LNCaP clone FGC (cell line): ENCODE measurements around the gene MRPS15.
"Not testable (repeated sequence)": the region's sequence is repeated elsewhere in the genome, so short reads cannot be mapped to it uniquely, and the experiment has no call there.

ENCODE experiments used
- DNase-seq: peaks from one replicate; pipeline ENCODE4 v3.0.0-alpha.2; 2011; ENCODE audit warnings: low read depth
- H3K4me3 ChIP-seq: 2 replicates; pipeline ENCODE4 v1.5.1; 2011; ENCODE audit warnings: mild to moderate bottlenecking, low read depth, low read length, control low read depth
- TF ChIP-seq, protein P1 (sequence below): IDR thresholded peaks from 2 replicates; pipeline ENCODE4 v1.5.1; 2012; ENCODE audit warnings: mild to moderate bottlenecking; ENCODE audit not compliant: control insufficient read depth, insufficient read depth; ENCODE audit errors: extremely low read depth

Gene MRPS15

DNA sequence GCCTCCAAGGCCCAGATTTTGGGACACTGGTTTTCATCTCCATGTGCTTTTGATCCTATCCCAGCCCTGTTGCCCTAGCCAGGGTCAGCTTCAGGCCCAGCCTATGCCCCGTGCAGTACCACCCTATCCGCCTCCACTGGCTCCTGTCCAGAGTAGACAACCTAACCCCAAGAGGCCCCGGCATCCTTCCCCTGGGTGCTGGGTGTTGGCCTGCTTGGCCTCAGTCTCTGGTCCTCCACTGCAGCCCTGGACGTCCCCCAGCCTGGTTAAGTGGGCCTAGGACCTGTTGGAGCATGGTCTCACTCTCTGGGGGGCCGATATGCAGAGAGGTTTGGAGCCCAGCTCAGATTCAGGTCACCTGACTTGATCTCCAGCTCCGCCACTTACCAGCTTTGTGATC, 16.9 kb upstream of the MRPS15 start:
- no peak for DNase-seq
- TF ChIP-seq, protein P1, sequence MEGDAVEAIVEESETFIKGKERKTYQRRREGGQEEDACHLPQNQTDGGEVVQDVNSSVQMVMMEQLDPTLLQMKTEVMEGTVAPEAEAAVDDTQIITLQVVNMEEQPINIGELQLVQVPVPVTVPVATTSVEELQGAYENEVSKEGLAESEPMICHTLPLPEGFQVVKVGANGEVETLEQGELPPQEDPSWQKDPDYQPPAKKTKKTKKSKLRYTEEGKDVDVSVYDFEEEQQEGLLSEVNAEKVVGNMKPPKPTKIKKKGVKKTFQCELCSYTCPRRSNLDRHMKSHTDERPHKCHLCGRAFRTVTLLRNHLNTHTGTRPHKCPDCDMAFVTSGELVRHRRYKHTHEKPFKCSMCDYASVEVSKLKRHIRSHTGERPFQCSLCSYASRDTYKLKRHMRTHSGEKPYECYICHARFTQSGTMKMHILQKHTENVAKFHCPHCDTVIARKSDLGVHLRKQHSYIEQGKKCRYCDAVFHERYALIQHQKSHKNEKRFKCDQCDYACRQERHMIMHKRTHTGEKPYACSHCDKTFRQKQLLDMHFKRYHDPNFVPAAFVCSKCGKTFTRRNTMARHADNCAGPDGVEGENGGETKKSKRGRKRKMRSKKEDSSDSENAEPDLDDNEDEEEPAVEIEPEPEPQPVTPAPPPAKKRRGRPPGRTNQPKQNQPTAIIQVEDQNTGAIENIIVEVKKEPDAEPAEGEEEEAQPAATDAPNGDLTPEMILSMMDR: no peak
- H3K4me3 ChIP-seq: no peak overlapping the region

DNA sequence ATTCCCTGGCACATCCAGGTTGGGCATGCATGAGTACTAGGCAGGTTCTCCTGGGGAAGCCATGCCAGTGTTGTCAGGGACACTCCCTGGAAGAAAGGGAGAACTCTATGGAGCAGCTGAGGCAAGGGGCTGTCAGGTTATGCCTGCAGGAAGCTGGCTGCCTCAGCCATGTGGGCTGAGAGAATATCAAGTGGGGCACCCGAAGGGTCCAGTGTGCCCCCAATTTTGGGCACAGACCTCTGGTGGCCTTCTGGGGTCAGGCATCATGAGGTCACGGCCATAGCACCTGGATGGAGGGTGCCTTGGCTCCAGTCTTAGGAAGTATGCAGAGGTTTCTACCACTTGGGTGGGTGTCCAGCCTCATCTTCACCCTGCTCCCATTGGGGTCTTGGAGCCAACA, 16.0 kb upstream of the MRPS15 start:
- DNase-seq: no peak
- H3K4me3 ChIP-seq: no peak overlapping the region
- TF ChIP-seq, protein P1: no peak

DNA sequence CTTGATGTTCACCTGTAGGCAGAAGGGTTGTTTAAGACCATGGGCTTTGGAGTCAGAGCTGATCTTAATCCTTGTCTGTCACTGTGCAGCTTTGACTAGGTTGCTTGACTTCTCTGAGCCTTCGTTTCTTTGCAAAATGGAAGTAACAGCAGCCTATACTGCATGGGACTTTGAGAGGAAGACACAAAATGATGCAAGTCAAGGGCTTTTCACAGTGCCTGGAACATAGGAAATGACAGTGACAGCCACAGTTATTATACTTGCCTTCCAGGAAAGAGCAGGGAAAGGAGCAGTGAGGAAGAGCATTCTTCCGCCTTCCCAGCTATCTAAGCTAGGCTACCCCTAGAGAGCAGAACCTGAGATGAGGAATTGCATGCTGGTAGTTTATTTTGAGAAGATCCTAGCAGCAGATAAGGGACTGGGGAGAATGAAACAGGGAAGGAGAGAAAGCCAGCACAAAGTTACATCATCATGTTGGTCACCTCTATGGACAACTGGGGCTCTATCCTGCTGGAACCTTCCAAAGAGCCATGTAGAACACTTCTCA, 15.4 kb upstream of the MRPS15 start:
- no peak overlapping the region for H3K4me3 ChIP-seq
- no peak for DNase-seq
- TF ChIP-seq, protein P1: no peak

DNA sequence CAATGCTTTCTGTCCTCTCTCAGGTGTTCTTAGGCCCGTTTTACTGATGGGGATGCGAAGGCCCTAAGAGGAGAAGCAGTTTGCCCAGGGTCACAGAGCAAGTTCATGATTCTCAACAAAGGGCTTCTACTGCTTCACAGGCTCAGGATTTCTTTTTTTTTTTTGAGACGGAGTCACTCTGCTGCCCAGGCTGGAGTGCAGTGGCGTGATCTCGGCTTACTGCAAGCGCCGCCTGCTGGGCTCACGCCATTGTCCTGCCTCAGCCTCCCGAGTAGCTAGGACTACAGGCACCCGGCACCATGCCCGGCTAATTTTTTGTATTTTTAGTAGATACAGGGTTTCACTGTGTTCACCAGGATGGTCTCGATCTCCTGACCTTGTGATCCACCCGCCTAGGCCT, 13.4 kb upstream of the MRPS15 start:
- not testable (repeated sequence) for H3K4me3 ChIP-seq, DNase-seq

DNA sequence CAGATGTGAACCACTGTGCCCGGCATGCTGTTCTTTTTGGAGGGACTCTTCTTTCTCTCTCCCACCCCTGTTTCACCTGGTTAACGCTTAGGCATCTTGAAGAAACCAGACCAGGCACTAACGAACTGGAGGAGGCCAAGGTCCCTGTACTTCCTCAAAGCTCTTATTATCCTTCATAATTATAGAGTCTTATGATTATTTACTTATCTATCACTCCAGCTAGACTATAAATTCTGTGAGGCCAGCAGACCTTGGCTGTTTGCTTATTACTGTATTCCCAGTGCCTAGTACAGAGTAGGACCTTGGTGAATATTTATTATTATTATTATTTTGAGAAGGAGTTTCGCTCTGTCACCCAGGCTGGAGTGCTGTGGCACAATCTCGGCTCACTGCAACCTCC, 12.8 kb upstream of the MRPS15 start:
- H3K4me3 ChIP-seq: no peak overlapping the region
- no peak for DNase-seq
- TF ChIP-seq, protein P1: no peak

DNA sequence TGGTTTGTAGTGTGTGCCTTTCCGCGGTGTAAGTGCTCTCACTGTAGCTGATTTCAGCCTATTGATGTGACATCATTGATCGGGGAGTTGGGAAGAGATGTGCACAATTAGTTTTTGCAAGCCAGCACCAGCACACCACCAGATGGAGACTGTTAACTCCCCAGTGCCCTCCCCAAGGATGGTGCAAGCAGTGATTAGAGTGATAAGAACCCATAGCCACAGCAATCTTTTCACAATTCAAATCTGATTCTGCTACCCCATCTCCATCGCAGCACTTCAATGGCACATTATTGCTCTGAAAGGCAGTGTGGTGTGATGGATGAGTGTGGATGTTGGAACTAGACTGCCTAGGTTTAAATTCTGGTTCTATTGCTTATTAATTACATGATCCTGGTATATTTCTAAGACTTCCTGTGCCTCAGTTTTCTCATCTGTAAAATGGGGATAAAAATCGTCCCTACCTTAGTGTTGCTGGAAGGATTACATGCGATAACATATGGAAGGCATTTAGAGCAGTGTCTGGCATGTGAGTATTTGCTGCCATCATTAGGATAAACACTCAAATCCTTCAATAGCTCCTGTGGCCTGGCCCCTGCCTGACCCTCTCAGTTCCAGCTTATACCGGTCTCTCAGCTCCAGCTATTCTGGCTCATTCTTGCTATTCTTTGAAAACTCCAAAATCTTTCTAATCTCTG, 11.9 kb upstream of the MRPS15 start:
- H3K4me3 ChIP-seq: no peak overlapping the region
- TF ChIP-seq, protein P1: no peak
- DNase-seq: no peak

DNA sequence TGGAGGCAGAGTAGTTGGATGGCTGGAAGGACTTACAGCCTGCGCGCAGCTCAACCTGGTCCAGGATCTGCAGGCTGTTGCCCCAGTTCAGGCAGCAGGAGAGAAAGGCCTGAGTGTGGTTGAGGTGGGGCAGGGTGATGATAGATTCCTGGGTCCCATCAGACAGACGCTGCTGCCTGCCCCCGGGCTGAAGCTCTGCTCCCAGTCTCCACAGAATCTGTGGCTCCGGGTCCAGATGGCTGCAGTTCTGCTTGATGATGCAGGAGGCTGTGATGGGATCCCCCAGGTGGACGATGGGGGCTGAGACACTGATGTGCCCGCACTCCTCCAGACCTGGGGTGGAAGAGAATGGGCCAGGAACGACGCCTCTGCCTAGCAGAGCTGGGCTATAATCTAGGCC, 11.2 kb upstream of the MRPS15 start:
- TF ChIP-seq, protein P1: no peak
- H3K4me3 ChIP-seq: no peak overlapping the region
- DNase-seq: no peak
